ENCODE results near the gene AHCYL2.
"Not testable (repeated sequence)": the region's sequence is repeated elsewhere in the genome, so short reads cannot be mapped to it uniquely, and the experiment has no call there.

AHCYL2 gene

GRCh38 chr7:129388333-129389098 is 163.7 kb downstream of the AHCYL2 start:
- DNase-seq = no peak

- no peak for DNase-seq
Measured at GRCh38 chr7:129389829-129390228, 165.0 kb downstream of the AHCYL2 start.

GRCh38 chr7:129390314-129390713 is 165.5 kb downstream of the AHCYL2 start:
- no peak for DNase-seq

DNA sequence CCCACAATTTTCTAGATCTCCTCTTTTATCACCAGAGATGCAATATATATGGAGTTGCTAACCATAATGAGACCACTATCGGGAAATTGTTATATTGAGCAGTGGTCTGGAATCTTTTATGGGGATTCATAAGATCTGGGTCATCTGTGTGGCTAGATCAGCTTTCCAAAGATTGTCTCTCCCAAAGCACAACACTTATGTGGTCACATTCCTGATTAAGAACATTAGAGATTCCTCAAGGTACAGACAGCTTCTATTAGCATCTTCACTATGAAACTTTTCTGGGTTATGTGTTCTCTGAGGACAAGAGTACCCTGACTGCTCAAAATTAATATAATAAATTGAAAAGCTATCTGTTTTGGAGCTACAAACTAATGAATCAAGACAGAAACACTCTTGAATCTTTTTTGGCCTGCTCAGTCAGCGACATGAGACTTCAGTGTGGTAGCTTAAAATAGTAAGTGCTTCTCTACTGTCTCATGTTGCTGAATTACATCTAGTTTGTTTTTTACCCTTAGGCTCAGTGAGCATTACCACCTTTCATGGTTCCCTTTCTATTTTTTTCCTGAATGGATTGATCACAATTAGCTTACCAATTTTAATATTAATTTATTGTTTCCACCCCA is 166.8 kb downstream of the AHCYL2 start:
- no peak for DNase-seq

DNA sequence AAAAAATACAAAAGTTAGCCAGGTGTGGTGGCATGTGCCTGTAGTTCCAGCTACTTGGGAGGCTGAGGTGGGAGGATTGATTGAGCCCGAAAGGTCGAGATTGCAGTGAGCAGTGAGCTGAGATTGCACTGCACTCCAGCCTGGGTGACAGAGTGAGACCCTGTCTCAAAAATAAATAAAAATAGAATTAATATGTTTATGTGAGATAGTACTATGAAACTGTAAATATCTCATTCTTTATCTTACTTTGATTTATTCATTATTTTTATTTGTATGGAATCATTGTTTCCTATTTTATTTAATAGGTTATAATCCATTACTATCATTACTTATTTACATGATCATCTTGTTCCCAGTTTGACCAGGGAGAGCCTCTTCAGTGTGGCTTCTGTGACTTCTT is 168.4 kb downstream of the AHCYL2 start:
- no peak for DNase-seq

DNA sequence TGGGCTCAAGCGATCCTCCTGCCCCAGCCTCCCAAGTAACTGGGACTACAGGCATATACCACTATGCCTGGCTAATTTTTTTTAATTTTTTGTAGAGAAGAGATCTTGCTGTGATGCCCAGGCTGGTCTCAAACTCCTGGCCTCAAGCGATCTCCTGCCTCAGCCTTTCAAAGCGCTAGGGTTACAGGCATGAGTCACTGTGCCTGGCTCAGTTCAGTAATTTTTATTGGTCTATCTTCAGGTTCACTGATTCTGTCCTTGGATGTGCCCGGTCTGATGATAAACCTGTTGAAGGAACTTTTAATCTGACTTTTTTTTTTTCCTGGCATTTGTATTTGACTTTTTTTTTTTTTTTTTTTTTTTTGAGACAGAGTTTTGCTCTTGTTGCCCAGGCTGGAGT is 169.3 kb downstream of the AHCYL2 start:
- no peak for DNase-seq

DNA sequence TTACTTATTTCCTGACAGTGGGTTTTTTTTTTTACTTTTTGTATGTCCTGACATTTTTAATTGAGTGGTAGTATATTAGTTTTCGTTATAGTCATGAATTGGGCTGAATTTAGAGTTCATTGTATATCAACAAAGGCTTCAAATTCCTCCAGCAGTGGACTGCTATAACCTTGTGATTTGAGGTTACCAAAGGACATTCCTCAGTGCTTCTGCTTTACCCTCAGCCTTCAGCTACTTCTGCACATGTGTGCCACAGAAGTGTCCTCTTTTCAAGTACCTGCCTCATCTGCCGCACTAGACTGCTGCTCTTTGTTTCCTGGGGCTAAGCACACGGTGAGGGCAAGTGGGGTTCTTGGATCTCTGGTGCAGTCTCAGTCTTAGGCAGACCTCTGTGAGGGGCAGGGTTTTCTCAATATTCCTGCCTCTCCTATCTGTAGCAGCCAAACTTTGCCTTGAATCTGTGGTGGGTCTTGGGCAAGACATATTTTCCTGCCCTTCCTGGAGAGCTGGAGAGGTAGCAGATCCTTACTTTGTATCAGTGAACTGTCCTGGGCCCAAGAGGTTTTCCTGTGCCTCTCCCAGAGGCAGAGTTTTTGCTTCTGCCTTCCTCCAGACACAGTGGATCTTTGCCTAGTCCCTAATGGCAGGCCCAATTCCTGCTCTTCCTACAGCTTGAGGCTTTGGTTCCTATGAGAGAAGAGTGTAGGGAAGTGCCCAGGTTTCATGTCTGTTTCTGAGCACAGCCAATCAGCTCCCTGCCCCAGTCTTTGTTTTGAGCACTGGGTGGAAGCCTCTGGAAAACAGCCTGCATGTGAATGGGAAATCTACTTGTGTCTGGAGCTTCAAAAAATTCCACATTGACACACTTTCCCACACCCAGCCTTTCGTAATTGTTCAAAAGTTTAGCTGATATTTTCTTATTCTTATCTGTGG is 170.4 kb downstream of the AHCYL2 start:
- no peak for DNase-seq

GRCh38 chr7:129401228-129401966 is 176.6 kb downstream of the AHCYL2 start:
- no peak for DNase-seq

DNA sequence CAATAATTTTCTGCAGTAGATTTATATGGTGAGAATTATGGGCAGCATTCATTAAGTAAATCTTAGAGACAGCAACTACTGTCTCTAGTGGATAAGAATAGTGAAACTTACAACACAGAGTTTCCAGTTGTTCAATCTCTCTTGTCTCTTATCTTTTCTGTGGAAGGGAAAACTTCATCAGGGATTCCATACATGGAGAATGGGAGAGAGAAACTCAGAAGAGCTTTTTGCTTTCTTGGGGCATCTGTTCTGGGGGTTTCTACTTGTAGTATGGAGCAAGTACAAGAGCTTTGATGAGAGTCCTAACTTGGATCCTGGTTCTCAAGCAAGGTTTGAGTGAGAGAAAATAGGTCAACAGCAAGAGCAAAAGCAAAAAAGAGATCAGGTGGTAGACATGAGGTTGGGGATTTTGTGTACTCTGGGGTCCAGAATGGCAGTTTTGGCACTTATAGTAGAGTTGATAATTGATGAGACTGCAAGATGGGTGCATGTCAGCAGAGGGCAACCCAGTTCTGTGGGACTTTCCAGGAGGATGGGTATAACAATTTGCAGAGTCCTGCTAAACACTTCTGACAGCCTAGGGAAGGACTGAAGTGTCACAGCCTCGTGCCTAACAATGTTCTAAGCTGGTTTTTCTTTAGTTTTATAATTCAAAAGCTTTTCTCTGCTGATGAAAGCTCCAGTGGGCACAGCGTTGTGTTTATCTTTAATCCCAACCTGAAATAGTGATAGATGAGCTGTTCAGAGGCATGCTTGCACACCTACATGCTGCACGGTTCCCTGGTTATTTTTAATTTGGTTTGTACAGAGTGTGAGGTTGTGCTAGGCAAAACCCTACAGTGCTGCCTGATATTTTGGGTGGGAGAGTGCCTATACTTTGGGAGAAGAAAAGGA is 177.4 kb downstream of the AHCYL2 start:
- no peak for DNase-seq

DNA sequence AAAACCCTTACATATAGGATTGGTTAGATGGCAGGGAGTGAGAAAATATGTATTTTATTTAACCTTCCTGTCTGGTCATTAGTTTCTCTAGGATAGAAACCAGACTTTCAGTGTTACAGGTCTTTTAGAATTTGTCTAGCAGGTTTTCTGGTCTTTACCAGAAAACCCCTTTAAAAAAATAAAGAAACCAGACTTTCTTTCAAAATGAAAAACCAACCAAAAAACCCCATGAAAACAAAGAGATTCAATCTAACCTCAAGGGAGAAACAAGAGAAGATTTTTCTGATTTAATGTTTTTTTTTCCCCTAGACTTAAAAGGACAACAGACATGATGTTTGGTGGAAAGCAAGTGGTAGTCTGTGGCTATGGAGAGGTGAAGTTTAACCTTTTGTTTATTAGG is 180.7 kb downstream of the AHCYL2 start:
- DNase-seq = no peak

DNA sequence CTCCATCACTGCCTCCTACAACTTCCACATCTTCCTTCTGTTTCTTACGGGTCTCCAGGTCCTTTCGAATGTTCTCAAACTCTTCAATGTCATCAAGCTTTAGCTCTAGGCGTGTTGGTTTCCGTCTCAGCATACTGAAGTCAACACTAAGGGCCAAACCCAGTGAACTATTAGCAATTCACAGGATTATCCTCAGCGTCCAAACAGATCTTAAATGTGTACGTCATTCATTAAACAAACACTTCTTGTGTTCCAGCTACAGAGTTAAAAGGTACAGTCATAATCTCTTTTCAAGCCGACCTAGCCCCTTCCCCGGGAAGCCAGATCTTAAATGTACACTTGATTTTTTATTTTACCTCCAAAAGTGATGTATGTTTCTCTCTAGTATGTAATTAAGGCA is 185.4 kb downstream of the AHCYL2 start:
- DNase-seq = not testable (repeated sequence)

DNA sequence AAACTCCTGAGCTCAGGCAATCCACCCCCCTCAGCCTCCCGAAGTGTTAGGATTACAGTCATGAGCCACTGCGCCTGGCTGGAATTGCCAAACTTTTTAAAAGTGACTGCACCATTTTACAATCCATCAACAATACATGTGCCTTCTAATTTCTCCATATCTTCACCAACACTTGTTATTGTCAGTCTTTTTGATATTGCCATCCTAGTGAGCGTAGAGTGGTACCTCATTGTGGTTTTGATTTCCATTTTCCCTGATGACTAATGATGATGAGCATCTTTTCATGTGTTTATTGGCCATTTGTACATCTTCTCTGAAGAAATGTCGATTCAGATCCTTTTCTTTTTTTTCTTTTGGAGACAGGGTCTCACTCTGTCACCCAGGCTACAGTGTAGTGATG is 187.7 kb downstream of the AHCYL2 start:
- DNase-seq = no peak

GRCh38 chr7:129417073-129417472 is 192.2 kb downstream of the AHCYL2 start:
- no peak for DNase-seq

GRCh38 chr7:129421717-129422250 is 197.0 kb downstream of the AHCYL2 start:
- no peak for DNase-seq

DNA sequence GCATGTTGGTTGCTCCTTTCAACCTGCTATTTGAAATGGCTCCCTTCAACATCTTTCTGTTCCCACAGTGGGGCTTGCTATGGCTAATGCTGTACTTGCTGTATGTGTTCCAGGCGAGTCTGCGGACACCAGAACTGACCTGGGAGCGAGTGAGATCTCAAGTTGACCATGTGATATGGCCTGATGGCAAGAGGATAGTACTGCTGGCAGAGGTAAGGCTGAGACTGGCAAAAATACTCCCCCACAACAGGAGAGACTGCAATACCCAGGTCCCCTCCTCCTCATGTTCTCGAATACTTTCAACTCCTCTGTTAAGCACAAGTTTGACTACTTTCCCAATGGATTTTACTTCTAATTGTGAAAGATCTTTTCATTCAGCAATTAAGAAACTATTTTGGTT is 197.9 kb downstream of the AHCYL2 start:
- DNase-seq = no peak

GRCh38 chr7:129423700-129424410 is 199.0 kb downstream of the AHCYL2 start:
- no peak for DNase-seq

GRCh38 chr7:129426482-129426881 is 201.7 kb downstream of the AHCYL2 start:
- DNase-seq = no peak

- DNase-seq = no peak
Measured at GRCh38 chr7:129427526-129428045, 202.8 kb downstream of the AHCYL2 start.

- DNase-seq = no peak
Measured at GRCh38 chr7:129431911-129432643, 207.2 kb downstream of the AHCYL2 start.
